UCSD-AML1 (cell line): ENCODE results near the gene IL1F10.

Source experiments
- DNase-seq: peaks from one replicate; lab custom pipeline; 2025; ENCODE audit not compliant: unreplicated experiment; lab: John Stamatoyannopoulos, UW

The IL1F10 gene

DNA sequence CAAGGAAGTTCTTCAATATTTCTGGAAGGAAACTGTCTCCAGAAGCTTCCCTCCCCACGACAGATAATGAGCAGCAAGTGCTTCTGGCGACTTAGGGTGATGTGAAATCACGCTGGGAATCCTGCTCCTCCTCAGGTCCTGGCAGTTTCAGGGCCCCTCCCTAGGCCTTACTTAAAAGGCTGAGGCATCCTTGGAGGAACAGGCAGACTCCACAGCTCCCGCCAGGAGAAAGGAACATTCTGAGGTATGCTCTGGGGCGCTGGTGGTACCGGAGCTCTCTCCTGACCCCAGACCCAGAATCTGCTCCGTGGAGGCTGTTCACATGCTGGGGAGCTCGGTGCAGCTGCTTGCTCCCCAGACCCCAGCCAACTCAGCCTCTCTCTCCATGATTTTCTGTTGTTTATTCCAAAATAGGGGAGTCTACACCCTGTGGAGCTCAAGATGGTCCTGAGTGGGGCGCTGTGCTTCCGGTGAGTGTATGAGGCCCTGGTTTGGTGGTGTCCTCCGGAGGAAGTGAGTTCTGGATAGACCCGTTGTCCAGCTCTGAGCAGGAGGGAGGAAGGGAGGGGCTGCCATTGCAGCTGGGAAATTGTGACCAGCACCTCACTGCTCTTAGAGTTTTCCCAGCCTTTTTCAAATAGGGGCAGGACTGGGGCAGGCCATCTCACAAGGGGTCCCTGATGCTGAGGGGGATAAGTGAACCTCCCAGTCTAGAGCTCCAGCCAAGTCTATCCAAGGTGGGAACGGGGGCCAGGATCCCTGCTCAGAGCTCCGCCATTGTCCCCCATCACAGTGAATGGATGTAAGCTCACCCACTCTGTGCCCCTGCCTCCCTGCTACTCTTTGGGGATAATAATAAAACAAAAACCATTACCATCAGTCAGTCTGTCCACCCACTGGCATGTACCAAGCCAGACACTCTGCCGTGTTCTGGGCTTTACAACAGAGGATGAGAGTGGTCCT is 8.5 kb upstream of the IL1F10 start, which contains the start of gene IL36RN:
Gene IL36RN, plus strand, starts transcription at position 201 of the 963 bp plus-strand sequence. Its CDS starts 241 bp downstream, at position 442.
- DNase-seq: no peak

GRCh38 chr2:113060396-113060795 is 7.4 kb upstream of the IL1F10 start:
- no peak for DNase-seq

- DNase-seq: no peak
Observed at GRCh38 chr2:113060796-113061195, 7.0 kb upstream of the IL1F10 start.

GRCh38 chr2:113061241-113061640 is 6.5 kb upstream of the IL1F10 start:
- no peak for DNase-seq

GRCh38 chr2:113061896-113062770 is 5.6 kb upstream of the IL1F10 start:
- no peak for DNase-seq

GRCh38 chr2:113064281-113064680 is 3.5 kb upstream of the IL1F10 start:
- DNase-seq: no peak

DNA sequence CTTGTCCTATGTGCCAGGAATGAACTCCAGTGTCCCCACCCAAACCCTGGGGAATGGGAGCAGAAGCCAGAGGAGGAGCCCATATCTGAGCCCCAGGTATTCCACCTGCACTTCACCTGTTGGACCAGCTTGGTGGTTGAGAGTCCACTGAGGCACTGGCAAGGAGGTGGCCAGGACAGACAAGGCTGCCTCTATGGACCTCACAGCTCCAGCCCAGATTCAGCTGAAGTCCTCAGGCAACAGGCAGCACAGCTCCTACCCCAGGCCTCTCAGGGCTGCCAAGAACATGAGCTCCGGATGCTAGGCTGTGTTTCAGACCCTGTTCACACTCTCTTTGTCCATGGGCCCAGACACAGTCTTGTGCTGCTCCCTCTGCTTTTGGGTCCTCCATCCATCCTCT is 2.9 kb upstream of the IL1F10 start:
- no peak for DNase-seq

- DNase-seq: no peak
Observed at GRCh38 chr2:113068249-113068648, 479 bp downstream of the IL1F10 start.

DNA sequence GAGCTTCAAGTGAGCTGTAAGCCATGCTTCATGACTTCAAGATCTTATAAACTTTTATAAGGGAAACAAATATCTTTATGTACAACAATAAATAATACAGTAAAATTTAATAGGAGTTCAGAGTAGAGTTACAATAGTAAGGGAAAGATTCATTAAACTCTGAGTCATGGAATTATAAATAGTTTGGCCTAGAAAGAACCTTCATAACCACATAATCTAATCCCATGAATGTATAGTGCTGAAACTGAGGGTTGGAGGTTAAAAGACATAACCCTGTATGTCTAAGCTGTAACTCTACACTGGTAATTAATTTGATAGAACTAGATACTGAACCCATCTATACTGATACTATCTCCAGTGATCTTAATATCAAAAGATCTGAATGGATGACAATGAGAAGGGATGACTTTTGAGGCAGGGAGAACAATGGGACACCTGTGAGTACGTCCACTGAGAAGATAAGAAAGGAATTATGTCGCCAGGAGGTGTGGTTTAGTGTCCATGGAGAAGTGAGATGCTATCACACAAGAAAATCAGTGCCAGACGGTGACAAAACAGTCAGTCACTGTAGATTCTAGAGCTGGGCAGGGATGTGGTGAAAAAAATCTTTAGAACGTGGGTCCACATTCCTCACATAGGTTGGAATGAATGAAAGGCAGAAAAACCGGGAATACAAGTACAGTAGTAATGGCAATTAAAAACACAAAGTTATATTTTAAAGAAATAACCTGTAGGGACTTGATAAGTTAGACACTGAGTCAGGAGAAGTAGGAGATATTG is 1.1 kb downstream of the IL1F10 start:
- DNase-seq: no peak

- DNase-seq: no peak
Observed at GRCh38 chr2:113069676-113070605, 2.2 kb downstream of the IL1F10 start.

GRCh38 chr2:113070606-113070975 is 2.8 kb downstream of the IL1F10 start:
- no peak for DNase-seq

GRCh38 chr2:113072584-113072983 is 4.8 kb downstream of the IL1F10 start:
- no peak for DNase-seq

GRCh38 chr2:113073325-113073834 is 5.6 kb downstream of the IL1F10 start:
- no peak for DNase-seq

DNA sequence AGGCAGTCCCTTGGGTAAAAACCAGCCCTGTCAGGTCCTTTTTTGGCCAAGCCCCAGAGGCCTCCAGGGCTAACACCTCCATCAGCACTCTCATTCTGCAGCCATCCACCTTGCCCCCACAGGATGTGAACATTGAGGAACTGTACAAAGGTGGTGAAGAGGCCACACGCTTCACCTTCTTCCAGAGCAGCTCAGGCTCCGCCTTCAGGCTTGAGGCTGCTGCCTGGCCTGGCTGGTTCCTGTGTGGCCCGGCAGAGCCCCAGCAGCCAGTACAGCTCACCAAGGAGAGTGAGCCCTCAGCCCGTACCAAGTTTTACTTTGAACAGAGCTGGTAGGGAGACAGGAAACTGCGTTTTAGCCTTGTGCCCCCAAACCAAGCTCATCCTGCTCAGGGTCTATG is 7.3 kb downstream of the IL1F10 start:
- no peak for DNase-seq

DNA sequence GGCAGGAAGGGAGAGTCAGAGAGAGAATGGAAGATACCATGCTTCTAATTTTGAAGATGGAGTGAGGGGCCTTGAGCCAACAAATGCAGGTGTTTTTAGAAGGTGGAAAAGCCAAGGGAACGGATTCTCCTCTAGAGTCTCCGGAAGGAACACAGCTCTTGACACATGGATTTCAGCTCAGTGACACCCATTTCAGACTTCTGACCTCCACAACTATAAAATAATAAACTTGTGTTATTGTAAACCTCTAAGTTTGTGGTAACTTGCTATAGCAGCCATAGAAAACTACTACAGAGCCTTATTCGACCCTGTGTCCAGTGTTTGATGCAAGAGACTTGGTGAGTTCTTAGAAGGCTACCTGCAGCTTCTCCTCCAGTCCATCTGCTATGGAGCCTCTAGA is 7.8 kb downstream of the IL1F10 start:
- no peak for DNase-seq

DNA sequence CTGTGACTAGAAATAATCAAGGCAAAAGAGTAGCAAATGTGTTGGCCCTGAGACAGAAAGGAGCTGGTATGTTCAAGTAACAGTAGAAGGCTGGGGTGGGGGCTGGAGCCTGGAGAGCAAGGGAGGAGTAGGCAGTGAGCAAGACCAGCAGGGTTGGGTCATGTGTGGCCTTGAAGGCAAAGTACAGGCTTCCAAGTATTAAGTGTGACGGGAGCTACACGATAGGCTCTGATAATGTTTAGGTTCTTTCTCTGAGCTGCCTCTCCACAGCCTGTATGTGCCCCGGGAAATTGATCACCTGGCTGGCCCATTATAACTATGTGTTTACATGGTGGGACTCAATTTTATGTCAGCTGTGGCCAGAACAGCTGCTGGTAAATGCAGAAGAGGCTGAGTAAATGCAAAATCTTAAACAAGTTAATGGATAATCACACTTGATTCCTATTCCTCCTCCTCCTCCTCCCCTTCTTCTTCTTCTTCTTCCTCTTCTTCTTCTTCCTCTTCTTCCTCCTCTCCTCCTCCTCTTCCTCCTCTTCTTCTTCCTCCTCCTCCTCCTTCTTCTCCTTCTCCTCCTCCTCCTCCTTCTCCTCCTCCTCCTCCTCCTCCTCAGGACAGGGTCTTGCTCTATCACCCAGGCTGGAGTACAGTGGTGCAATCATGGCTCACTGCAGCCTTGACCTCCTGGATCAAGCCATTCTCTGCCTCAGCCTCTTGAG is 9.3 kb downstream of the IL1F10 start:
- no peak for DNase-seq

- DNase-seq: no peak
Observed at GRCh38 chr2:113077921-113078320, 10.2 kb downstream of the IL1F10 start.

DNA sequence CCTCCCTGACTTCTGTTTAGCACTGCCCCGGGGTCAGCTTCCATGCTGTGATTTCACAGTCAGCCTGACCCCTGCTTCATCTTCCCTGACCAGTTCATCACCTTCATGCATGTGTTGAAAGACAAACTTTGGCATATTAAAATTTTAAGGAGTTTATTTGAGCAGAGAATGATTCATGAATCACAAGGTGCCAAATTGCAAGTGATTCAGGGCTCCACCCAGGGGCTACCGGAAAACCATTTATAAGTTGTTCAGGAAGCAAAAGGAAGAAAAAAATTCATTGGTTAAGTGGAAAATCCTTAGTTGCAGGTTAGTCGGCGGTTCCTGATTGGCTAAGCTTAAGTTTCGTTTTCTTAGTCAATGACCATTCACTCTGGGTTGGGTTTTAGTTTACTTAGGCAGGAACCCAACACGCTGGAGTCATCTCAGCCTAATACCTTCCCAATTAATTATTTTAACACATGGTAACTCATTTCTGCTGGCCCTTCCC is 10.6 kb downstream of the IL1F10 start:
- no peak for DNase-seq

- DNase-seq: no peak
Observed at GRCh38 chr2:113079131-113079530, 11.4 kb downstream of the IL1F10 start.
